T1000 (cell line): ENCODE data around the gene REG3G.
"Not testable (repeated sequence)": the region's sequence is repeated elsewhere in the genome, so short reads cannot be mapped to it uniquely, and the experiment has no call there.

Source experiments
- DNase-seq: peaks from one replicate; lab custom pipeline; 2025; ENCODE audit warnings: mixed read lengths; lab: John Stamatoyannopoulos, UW

REG3G gene

GRCh38 chr2:79016342-79016741 lies 9.2 kb upstream of the REG3G start:
- DNase-seq: no peak

- no peak for DNase-seq
Measured at GRCh38 chr2:79026061-79026460, 559 bp downstream of the REG3G start.

GRCh38 chr2:79039944-79040343 lies 14.4 kb downstream of the REG3G start:
- DNase-seq: no peak

GRCh38 chr2:79041032-79041448 lies 15.5 kb downstream of the REG3G start:
- DNase-seq: no peak

- DNase-seq: not testable (repeated sequence)
Measured at GRCh38 chr2:79053486-79053885, 28.0 kb downstream of the REG3G start.

- DNase-seq: not testable (repeated sequence)
Measured at GRCh38 chr2:79054769-79055168, 29.3 kb downstream of the REG3G start.

GRCh38 chr2:79065201-79065600 lies 39.7 kb downstream of the REG3G start:
- DNase-seq: no peak

GRCh38 chr2:79071078-79071477 lies 45.6 kb downstream of the REG3G start:
- DNase-seq: no peak
